GM12864 (cell line): Measurements from ENCODE around the gene CFAP92.
A peak's percentile ranks its signal among the peaks of the same experiment; 100 is the strongest.
"Not testable (repeated sequence)": the region's sequence is repeated elsewhere in the genome, so short reads cannot be mapped to it uniquely, and the experiment has no call there.

Experiments
- DNase-seq: peaks from one replicate; pipeline ENCODE4 v3.0.0-alpha.2; 2011; ENCODE audit warnings: low read depth
- H3K4me3 ChIP-seq: 2 replicates; pipeline ENCODE4 v1.5.1; 2011; ENCODE audit warnings: mild to moderate bottlenecking, low read depth, low read length, control low read depth
- TF ChIP-seq, protein P1 (sequence below): IDR thresholded peaks from 2 replicates; pipeline ENCODE4 v1.5.1; 2011; ENCODE audit warnings: low read depth, mild to moderate bottlenecking, moderate library complexity, low read length, control low read depth, inconsistent platforms; ENCODE audit errors: missing control alignments

Gene CFAP92

DNA sequence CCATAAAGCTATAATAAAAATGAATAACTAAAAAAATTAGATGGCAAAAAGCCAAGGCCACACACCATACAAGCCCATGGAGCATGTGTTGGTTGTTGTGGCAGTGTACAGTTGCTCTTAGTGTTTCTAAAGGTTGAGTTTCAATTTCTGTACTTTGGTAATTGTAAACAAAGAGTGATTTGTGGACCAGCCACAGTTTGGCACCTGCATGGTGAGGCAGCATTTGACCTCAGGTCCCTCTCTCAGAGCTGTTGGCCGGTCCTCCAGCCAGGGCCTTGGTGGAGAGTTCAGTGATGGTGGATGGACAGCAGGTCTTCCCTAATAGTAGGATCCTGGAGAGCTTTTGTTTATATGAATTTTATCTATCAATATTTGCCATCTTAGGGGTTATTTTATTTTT is 108.9 kb downstream of the CFAP92 start:
- no peak for DNase-seq
- TF ChIP-seq, protein P1, sequence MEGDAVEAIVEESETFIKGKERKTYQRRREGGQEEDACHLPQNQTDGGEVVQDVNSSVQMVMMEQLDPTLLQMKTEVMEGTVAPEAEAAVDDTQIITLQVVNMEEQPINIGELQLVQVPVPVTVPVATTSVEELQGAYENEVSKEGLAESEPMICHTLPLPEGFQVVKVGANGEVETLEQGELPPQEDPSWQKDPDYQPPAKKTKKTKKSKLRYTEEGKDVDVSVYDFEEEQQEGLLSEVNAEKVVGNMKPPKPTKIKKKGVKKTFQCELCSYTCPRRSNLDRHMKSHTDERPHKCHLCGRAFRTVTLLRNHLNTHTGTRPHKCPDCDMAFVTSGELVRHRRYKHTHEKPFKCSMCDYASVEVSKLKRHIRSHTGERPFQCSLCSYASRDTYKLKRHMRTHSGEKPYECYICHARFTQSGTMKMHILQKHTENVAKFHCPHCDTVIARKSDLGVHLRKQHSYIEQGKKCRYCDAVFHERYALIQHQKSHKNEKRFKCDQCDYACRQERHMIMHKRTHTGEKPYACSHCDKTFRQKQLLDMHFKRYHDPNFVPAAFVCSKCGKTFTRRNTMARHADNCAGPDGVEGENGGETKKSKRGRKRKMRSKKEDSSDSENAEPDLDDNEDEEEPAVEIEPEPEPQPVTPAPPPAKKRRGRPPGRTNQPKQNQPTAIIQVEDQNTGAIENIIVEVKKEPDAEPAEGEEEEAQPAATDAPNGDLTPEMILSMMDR, result no peak
- H3K4me3 ChIP-seq, result no peak overlapping the region

DNA sequence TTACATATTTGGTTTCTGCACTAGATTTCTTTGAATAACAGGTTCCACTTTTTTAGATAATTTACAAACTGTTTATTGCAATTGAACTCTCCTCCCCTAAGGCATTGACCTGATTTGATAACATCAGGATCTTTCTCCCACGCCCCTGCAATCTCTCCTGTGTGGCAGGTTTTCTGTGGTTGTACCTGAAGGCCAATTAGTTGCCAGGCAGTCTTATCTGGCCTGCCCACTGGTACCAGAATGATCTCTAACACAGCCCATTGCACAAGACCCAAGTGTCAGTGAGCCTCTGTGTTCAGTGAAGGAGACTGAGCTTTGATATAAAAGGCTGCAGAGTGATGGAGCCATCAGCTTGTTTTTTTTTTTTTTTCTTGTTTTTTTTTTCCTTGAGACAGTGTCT is 111.2 kb downstream of the CFAP92 start:
- TF ChIP-seq, protein P1, result no peak
- no peak for DNase-seq

DNA sequence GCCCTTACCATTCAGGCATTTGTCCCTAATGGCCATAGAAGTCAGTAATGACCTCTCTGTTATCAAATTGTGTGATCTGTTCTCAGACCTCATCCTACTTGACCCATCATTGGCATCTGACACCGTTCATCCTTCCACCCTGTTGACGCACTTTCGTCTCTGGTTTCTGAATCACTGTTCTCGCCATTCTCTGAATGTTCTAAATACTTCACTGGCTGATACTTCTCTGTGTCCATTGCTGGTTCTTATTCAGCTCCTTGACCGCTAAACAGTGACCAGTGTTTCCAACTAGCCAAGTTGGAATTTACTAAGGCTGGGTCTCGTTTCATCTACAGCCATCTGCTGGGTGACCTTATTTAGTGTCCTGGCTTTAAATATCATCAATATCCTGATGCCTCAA is 112.3 kb downstream of the CFAP92 start:
- no peak for DNase-seq
- H3K4me3 ChIP-seq, result no peak overlapping the region
- TF ChIP-seq, protein P1, result no peak

More for the DNA sequence above, 111.2 kb downstream of the CFAP92 start:
- H3K4me3 ChIP-seq, result no peak overlapping the region

DNA sequence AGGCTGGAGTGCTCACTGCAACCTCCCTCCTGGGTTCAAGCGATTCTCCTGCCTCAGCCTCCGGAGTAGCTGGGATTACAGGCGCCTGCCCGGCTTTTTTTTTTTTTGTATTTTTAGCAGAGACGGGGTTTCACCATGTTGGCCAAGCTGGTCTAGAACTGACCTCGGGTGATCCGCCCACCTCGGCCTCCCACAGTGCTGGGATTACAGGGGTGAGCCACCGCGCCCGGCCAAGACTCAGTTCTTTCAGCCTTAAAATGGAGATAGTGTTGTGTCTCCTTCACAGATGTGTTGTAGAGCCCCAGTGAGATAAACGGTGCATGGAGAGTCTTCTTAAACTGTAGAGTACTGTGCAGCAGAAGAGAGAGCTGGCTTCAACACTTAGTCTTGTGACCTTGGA is 113.4 kb downstream of the CFAP92 start:
- peak overlapping the region; percentile 84 for H3K4me3 ChIP-seq
- DNase-seq, result not testable (repeated sequence)

DNA sequence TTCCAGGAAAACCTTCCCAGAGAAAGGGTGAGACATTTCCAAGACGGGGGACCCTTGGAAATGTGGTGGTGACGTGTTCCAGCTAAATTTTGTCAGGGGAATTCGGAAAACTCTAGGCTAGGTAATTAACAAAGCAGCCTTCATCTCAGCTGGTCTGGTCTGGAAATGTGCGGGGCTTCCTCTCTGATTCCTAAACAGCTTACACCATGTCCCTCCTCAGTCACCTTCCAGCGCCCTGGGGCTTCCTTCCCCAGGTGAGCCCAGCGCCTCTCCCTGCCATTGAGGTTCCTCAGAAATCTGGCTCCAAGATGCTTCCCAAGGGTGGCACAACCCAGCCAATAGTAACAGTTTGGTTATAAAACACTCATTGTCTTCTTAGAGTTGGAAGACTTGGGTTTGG is 113.9 kb downstream of the CFAP92 start:
- H3K4me3 ChIP-seq, result peak overlapping the region; percentile 84
- TF ChIP-seq, protein P1, result no peak
- no peak for DNase-seq

DNA sequence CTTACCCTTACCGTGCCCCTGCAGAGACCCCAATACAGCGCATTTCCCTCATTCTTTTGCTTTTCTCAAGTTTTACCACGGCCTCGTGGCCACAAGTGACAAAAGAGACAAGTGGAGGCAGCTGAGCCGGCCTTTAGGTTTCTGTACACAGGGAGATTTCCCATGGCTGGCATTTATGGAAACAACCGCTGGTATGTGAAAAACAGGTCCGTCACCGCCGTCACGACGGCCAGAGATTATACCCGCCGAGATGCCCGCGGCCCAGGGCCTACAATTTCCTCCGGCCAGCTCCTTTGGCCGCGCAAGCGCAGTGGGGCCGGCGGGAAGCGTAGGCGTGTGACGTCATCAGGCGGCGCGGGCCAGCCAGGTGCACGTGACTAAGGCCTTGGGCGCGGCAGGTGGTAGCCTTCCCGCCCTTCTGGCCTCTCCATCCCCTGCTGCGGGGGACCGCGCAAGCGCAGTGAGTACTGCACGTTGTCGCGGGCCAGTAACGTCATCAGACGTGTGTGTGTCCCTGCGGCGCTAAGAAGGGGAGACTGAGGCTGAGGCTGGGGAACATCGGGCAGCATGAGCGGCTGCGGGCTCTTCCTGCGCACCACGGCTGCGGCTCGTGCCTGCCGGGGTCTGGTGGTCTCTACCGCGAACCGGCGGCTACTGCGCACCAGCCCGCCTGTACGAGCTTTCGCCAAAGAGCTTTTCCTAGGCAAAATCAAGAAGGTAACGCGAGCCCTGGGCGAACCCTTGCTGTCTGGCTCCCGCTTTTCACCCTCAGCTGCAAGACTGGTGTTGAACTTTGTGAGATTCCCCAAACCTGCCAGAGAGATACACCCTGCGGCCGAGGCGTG is 114.5 kb downstream of the CFAP92 start, which contains the start of gene ACAD9:
Gene ACAD9 (plus strand): TSS at position 496 of the 845 bp plus-strand sequence. CDS start 72 bp downstream, at position 568.
- TF ChIP-seq, protein P1, result no peak
- peak within 1 kb of the TSS; percentile 84 for H3K4me3 ChIP-seq
- DNase-seq, result peak; percentile 95

DNA sequence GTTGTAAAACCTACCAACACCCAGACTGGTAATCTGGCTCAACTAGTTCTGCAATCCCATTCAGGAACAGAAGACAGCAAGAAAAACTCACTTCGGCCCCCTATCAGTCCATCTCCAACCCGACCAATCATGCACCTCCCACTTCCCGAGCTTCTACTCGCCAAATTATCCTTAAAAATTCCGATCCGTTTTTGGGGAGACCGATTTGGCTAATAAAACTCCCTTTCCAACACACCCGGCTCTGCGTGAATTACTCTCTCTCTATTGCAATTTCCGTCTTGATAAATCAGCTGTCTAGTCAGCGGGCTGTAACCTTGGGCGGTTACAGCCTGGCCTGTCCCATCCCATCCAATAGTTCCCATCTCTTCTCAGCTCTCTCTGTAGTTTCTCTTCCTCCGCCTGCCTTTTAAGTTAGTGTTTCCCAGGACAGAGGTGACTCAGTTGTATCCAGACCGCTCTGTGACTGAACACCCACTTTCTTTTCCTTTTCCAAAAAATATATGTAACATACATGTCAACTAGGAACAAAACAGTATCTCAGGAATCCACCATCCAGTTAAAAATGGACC is 115.2 kb downstream of the CFAP92 start:
- peak overlapping the region; percentile 84 for H3K4me3 ChIP-seq
- no peak for DNase-seq
- TF ChIP-seq, protein P1, result no peak
